IMR-90 (cell line): ENCODE results near the gene OR5L2. TPM values are rescaled to one million over a fixed set of nuclear protein-coding genes. Genes with fewer than 3 reads are reported as not detected.
"Not testable (repeated sequence)": the region's sequence is repeated elsewhere in the genome, so short reads cannot be mapped to it uniquely, and the experiment has no call there.

Source experiments
- ATAC-seq: fragments of 200-7000 bp; cut with Tn5 transposase; 2 replicates; pipeline ENCODE4 v1.9.1; 2020; ENCODE audit warnings: low read depth, mild to moderate bottlenecking, moderate library complexity
- BruUV-seq: library from RNA; stranded (reverse); fragments of 400-500 nt; replicated peaks from 2 replicates; lab custom pipeline; 2021; lab: Mats Ljungman, UMichigan
- CTCF ChIA-PET: fragments of 300-600 bp; formaldehyde crosslinking; extraction: SDS; loops from one replicate; lab custom pipeline; 2021; ENCODE audit warnings: antibody characterized with exemption; lab: Yijun Ruan, JAX
- POLR2A ChIA-PET: fragments of 300-600 bp; sonication (Branson Sonifier 250); formaldehyde crosslinking; loops from one replicate; lab custom pipeline; 2022; ENCODE audit warnings: antibody characterized with exemption; ENCODE audit not compliant: unreplicated experiment; lab: Charles Lee
- DNase-seq: peaks from one replicate; pipeline ENCODE4 v3.0.0; 2013
- H2AFZ ChIP-seq: replicated peaks from 2 replicates; pipeline ENCODE3; 2013; ENCODE audit warnings: low read length, mild to moderate bottlenecking; ENCODE audit not compliant: poor library complexity
- H2AK5ac ChIP-seq: 2 replicates; pipeline ENCODE4 v1.6.1; 2013; ENCODE audit warnings: low read depth, low read length, inconsistent platforms
- H2AK9ac ChIP-seq: replicated peaks from 2 replicates; pipeline ENCODE3; 2013; ENCODE audit warnings: mild to moderate bottlenecking, low read depth, low read length, moderate library complexity; ENCODE audit not compliant: poor library complexity
- H2BK120ac ChIP-seq: 2 replicates; pipeline ENCODE4 v1.6.1; 2013; ENCODE audit warnings: low read depth, low read length, inconsistent platforms
- H2BK15ac ChIP-seq: 3 replicates; pipeline ENCODE4 v1.6.1; 2013; ENCODE audit warnings: low read depth, low read length, inconsistent platforms
- H2BK20ac ChIP-seq: 2 replicates; pipeline ENCODE4 v1.6.1; 2013; ENCODE audit warnings: low read depth, mild to moderate bottlenecking, inconsistent platforms, low read length, moderate library complexity
- H2BK5ac ChIP-seq: 2 replicates; pipeline ENCODE4 v1.6.1; 2013; ENCODE audit warnings: mild to moderate bottlenecking, low read depth, low read length, inconsistent platforms; ENCODE audit not compliant: poor library complexity, severe bottlenecking
- H3K14ac ChIP-seq: replicated peaks from 2 replicates; pipeline ENCODE4 v1.6.1; 2013; ENCODE audit warnings: low read depth, low read length, inconsistent platforms
- H3K18ac ChIP-seq: 2 replicates; pipeline ENCODE4 v1.6.1; 2013; ENCODE audit warnings: low read depth, low read length, control low read depth
- H3K23ac ChIP-seq: 2 replicates; pipeline ENCODE4 v1.6.1; 2013; ENCODE audit warnings: low read depth, low read length, inconsistent platforms
- H3K27ac ChIP-seq: 2 replicates; pipeline ENCODE4 v1.5.1; 2013; ENCODE audit warnings: mild to moderate bottlenecking, control low read depth, low read length; ENCODE audit not compliant: insufficient read depth
- H3K27me3 ChIP-seq: 2 replicates; pipeline ENCODE4 v1.6.1; 2013; ENCODE audit warnings: low read length; ENCODE audit not compliant: control insufficient read depth, insufficient read depth
- H3K36me3 ChIP-seq: 2 replicates; pipeline ENCODE4 v1.6.1; 2013; ENCODE audit warnings: low read length, mixed read lengths; ENCODE audit not compliant: control insufficient read depth, insufficient read depth
- H3K4ac ChIP-seq: 2 replicates; pipeline ENCODE4 v1.6.1; 2013; ENCODE audit warnings: low read depth, low read length, inconsistent platforms
- H3K4me1 ChIP-seq: 2 replicates; pipeline ENCODE4 v1.6.1; 2013; ENCODE audit warnings: low read length, mixed read lengths; ENCODE audit not compliant: control insufficient read depth, insufficient read depth
- H3K4me2 ChIP-seq: 2 replicates; pipeline ENCODE4 v1.6.1; 2013; ENCODE audit warnings: low read depth, mild to moderate bottlenecking, control low read depth, low read length, moderate library complexity
- H3K4me3 ChIP-seq: 2 replicates; pipeline ENCODE4 v1.5.1; 2013; ENCODE audit warnings: low read depth, mild to moderate bottlenecking, control low read depth, low read length, moderate library complexity; ENCODE audit not compliant: insufficient read depth
- H3K56ac ChIP-seq: 2 replicates; pipeline ENCODE4 v1.6.1; 2013; ENCODE audit warnings: low read length, inconsistent platforms; ENCODE audit not compliant: insufficient read depth; ENCODE audit errors: extremely low read depth
- H3K79me1 ChIP-seq, 2 experiments: 2 replicates each; pipeline ENCODE4 v1.6.1; 2013; ENCODE audit warnings: low read length in 2 of 2, inconsistent platforms in 1 of 2, low read depth in 1 of 2
- H3K9ac ChIP-seq: 2 replicates; pipeline ENCODE4 v1.6.1; 2013; ENCODE audit warnings: low read depth, low read length, control low read depth
- H3K9me1 ChIP-seq: 2 replicates; pipeline ENCODE4 v1.6.1; 2013; ENCODE audit warnings: low read length, inconsistent platforms; ENCODE audit not compliant: insufficient read depth
- H3K9me3 ChIP-seq: 2 replicates; pipeline ENCODE4 v1.6.1; 2013; ENCODE audit warnings: low read length; ENCODE audit not compliant: control insufficient read depth, insufficient read depth
- H4K20me1 ChIP-seq: 2 replicates; pipeline ENCODE4 v1.6.1; 2013; ENCODE audit warnings: low read length, inconsistent platforms; ENCODE audit not compliant: insufficient read depth
- H4K5ac ChIP-seq: 2 replicates; pipeline ENCODE4 v1.6.1; 2013; ENCODE audit warnings: mild to moderate bottlenecking, low read depth, low read length, control low read depth
- H4K8ac ChIP-seq, 2 experiments: 2 replicates each; pipeline ENCODE4 v1.6.1; 2013; ENCODE audit warnings: low read depth in 2 of 2, low read length in 2 of 2, control low read depth in 1 of 2, inconsistent platforms in 1 of 2
- H4K91ac ChIP-seq: 2 replicates; pipeline ENCODE4 v1.6.1; 2013; ENCODE audit warnings: low read depth, low read length, inconsistent platforms; ENCODE audit not compliant: insufficient read depth
- WGBS, 2 experiments: methylation state at CpG; one replicate each; pipeline versions ENCODE4 v1.1.5 to v1.1.7; 2013; ENCODE audit warnings: missing lambda C conversion rate in 2 of 2; ENCODE audit not compliant: insufficient read length in 1 of 2; ENCODE audit errors: extremely low coverage in 2 of 2; 5-methylcytosine and 5-hydroxymethylcytosine counted together
- dilution Hi-C: fragments of 300-500 bp; cut with HindIII; formaldehyde crosslinking; loops from one replicate; pipeline ENCODE4 v1.14.3; 2018; ENCODE audit warnings: low sequenced_read_pairs; ENCODE audit not compliant: unreplicated experiment
- in situ Hi-C: fragments of 300-500 bp; cut with MboI; formaldehyde crosslinking; loops from 3 replicates; pipeline ENCODE4 v1.14.3; 2019; ENCODE audit warnings: low sequenced_read_pairs, inconsistent platforms, mixed read lengths
- intact Hi-C: fragments of 100-400 bp; cut with micrococcal nuclease; formaldehyde crosslinking; loops from 2 replicates; pipeline ENCODE4 v1.10.0; 2022
- polyA plus RNA-seq, 3 experiments: library from polyadenylated mRNA; depleted of rRNA; stranded (reverse); fragments of >200 nt; gene quantifications; 2 replicates each; pipeline ENCODE4 v1.2.3, GENCODE V29; 2012; ENCODE audit warnings: low replicate concordance in 1 of 3
- total RNA-seq: library from RNA; depleted of rRNA; stranded (reverse); fragments of >200 nt; gene quantifications from 2 replicates; pipeline ENCODE4 v1.2.3, GENCODE V29; 2012

OR5L2 gene
- total and polyA plus RNA-seq, 2 of the 4 experiments (the other 2 are of a cell fraction) = not detected

GRCh38 chr11:55867354-55867753, 40.3 kb downstream of the OR5L2 start:
- ATAC-seq, H3K4me2 ChIP-seq, dilution Hi-C loops: not testable (repeated sequence)

DNA sequence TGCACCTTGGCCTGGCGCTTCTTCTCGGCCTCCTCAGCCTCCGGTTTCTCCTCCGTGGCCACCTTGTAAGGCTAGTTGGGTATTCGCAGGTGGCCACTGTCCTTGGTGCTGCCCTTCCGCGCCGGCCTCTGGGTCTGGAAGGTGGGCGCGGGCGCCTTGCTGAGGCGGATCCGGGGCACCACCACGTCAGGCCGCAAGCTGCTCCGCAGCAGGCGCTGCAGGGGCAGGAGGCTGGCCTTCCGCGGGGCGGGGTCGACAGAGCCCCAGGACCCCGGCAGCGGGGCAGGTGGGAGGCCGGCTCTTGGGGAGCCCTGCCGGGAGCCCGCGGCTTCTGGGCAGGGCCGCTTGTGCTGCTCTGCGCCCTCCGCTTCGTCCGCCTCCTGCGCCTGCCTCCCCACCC, 45.7 kb downstream of the OR5L2 start:
- intact Hi-C loops, POLR2A ChIA-PET, DNase-seq: not testable (repeated sequence)

More at GRCh38 chr11:55867354-55867753, 40.3 kb downstream of the OR5L2 start:
- H2AFZ ChIP-seq, H4K91ac ChIP-seq, H3K4ac ChIP-seq, H3K79me1 ChIP-seq, DNase-seq, H2BK15ac ChIP-seq, CTCF ChIA-PET, H3K4me1 ChIP-seq, H2BK5ac ChIP-seq, H4K8ac ChIP-seq, H4K20me1 ChIP-seq, H3K56ac ChIP-seq, POLR2A ChIA-PET, intact Hi-C loops, H2AK5ac ChIP-seq, H4K5ac ChIP-seq, in situ Hi-C loops, H3K27me3 ChIP-seq, H2AK9ac ChIP-seq, BruUV-seq, H3K18ac ChIP-seq, H2BK20ac ChIP-seq, H3K36me3 ChIP-seq, H3K9me1 ChIP-seq, H3K4me3 ChIP-seq, H3K27ac ChIP-seq, H3K9me3 ChIP-seq, H3K9ac ChIP-seq, H3K23ac ChIP-seq, H2BK120ac ChIP-seq, H3K14ac ChIP-seq: not testable (repeated sequence)
- WGBS, 2 experiments = no CpG with 5 or more reads among the region's 4 CpGs

More for the DNA sequence above, 45.7 kb downstream of the OR5L2 start:
- dilution Hi-C loops, H3K14ac ChIP-seq, H3K4me3 ChIP-seq, H2BK5ac ChIP-seq, H3K4ac ChIP-seq, H3K9ac ChIP-seq, H3K36me3 ChIP-seq, H3K79me1 ChIP-seq, H3K9me1 ChIP-seq, H4K8ac ChIP-seq, H4K5ac ChIP-seq, BruUV-seq, H3K56ac ChIP-seq, H3K9me3 ChIP-seq, H3K18ac ChIP-seq, H2BK120ac ChIP-seq, H3K4me2 ChIP-seq, H2AK5ac ChIP-seq, H3K27me3 ChIP-seq, H2AFZ ChIP-seq, H3K4me1 ChIP-seq, H3K27ac ChIP-seq, H4K20me1 ChIP-seq, H4K91ac ChIP-seq, CTCF ChIA-PET, H2BK15ac ChIP-seq, in situ Hi-C loops, H2AK9ac ChIP-seq, ATAC-seq, H3K23ac ChIP-seq, H2BK20ac ChIP-seq: not testable (repeated sequence)
- 32% methylated on average over 15 of the region's 33 CpGs; no CpG with 5 or more reads in 1 of the 2 experiments for WGBS, 2 experiments
